Right ventricle myocardium inferior (tissue), 1 donor: ENCODE results near the gene BRSK1. TPM values are rescaled to one million over a fixed set of nuclear protein-coding genes. Genes with fewer than 3 reads are reported as not detected.

Source experiments
- ATAC-seq: fragments of 200-7000 bp; cut with Tn5 transposase; one replicate; pipeline ENCODE4 v1.9.1; 2020; ENCODE audit warnings: mild to moderate bottlenecking, moderate library complexity
- DNase-seq: peaks from one replicate; pipeline ENCODE4 v3.0.0; 2021; ENCODE audit errors: missing footprints
- intact Hi-C: fragments of 100-400 bp; cut with DNase I; formaldehyde crosslinking; loops from one replicate; pipeline ENCODE4 v1.11.0; 2022
- total RNA-seq: library from RNA; stranded (reverse); fragmentation: NEBNext Ultra II Directional; extraction: Animal tissue kit (Norgen Biotek cat#: 25700); gene quantifications from one replicate; pipeline ENCODE4 v1.2.1, GENCODE V29; 2021
- donor health status: DM: no; HTN: yes; CAD: no; lungs with severe emphysema.

The BRSK1 gene
- total RNA-seq, 1 donor from 2014 or later = 2.4 TPM

DNA sequence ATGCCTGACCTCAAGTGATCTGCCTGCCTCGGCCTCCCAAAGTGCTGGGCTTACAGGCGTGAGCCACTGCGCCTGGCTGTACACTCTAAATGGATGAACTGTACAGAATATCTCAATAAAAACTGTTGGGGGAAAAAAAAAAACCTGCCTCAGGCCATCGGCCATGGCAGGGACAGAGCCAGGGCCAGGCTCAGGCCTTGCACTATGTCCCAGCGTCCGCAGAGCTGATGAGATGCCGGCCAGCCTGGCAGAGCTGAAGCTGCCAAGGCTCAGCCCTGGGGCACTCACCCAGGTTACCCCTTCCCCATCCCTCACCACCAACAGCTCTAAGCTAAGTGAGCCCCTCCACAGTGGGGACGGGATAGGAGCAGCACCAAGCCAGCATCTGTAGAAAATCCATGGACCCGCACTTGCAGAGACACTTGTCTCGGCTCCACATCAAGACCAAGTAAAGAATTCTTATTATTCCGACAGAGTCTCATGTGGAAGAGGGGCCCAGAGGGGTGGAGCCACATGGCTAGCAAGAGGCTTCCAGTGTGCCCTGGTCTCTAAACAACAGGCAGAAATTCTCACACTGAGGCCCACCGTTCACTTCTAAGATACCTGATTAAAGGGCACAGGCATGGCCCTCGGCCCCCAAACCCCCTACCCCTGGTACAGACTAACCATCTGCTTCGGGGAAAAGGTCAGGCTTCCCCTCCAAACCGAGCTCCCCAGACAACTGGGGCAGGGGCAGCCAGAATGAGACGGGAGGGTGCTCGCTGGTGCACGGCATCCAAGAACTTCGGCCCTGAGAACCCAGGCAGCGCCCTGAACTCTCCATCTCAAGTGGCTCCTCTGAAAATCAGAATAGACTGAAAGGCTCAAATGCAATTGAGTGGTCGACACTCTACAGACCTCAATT is 30.8 kb upstream of the BRSK1 start:
- intact Hi-C loops = no loop called here
- ATAC-seq (no peak), DNase-seq (no peak)

DNA sequence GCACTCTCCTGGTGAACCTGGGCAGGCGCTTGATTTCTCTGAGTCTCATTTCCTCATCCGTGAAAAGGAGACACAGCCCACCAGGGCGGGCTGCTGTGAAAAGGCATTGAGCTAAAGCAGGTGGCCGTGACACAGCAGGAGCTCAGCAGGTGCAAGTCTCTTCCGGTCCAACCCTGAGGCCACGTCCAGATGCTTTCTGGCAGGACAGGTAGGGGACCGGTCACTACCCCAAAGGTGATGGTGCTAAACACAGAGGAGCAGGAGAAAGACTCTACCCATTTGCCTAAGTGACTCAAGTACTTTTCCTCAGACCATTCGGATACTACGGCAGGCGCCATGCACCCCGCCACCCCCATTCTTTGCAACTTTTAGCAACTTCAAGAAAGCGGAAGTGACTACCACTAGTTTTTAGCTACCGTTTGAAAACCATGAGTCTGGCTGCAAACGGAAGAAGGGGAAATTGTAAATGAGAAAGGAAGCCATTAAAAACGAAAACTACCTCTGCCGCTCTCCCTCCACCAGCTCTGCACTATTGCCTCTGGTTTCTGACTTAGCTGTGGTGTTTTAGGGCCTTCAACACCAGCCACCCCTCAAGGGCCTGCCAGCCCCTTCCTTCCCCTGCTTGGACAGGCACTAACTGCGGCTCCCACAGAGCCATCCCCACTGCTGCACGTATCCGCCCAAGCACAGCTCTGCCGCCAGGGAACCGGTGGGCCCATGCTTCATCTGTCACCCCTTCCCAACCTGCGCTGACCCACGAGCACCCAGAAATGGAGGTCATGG is 29.8 kb upstream of the BRSK1 start:
- ATAC-seq (no peak), DNase-seq (no peak)
- intact Hi-C loops = no loop called here

DNA sequence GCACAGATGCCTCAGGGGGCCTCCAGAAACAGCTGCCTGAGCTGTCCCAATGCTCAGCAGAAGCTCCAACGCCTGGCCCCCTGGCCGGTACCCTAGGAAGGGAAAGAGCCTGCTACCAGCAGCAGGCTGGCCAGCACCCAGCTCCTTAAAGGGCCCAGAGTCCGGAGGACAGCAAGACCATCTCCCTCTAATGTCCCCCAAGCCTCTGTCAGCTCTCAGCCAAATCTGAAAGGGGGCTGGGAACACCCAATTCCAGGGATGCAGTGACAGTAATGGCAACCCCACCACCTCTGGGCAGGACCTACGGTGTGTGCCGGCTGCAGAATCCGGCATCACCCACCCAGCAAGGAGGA is 29.2 kb upstream of the BRSK1 start:
- no peak for ATAC-seq
- intact Hi-C loops = no loop called here
- DNase-seq = no peak

DNA sequence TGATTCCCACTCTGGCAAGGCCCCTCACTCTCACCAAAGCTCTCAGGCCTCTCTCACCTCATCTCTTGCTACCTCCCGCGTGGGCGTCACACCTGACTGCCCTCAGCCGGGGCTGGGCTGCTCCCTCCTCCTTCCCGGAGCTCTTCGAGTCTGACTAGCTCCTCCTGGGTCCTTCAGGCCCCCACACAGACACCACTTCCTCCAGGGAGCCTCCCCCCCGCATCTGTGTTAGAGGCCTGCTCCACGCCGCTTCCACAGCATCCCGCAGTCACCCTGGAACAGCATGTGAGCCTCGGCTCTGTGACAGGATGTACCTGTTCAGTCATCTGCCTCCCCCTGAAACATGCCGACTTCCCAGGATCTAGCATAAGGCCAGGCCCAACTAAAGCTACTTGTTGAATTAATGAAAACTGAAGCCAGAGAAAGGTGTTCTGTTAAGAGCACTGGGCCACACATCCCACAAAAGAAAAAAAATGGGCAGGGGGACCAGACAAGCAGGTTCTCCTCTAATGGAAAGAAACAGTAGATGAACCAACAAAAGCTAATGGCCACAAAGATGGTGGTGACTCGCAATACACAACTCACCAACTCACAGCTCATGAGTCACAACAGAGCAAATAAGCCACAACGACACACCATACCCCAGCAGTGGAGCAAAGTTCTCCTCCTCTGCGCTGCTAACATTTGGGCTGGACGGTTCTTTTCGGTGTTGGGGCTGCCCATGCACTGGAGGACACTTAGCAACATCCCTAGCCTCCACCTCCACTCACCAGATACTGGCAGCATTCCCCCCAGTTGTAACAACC is 28.0 kb upstream of the BRSK1 start:
- DNase-seq (no peak), ATAC-seq (no peak)
- intact Hi-C loops = no loop called here

DNA sequence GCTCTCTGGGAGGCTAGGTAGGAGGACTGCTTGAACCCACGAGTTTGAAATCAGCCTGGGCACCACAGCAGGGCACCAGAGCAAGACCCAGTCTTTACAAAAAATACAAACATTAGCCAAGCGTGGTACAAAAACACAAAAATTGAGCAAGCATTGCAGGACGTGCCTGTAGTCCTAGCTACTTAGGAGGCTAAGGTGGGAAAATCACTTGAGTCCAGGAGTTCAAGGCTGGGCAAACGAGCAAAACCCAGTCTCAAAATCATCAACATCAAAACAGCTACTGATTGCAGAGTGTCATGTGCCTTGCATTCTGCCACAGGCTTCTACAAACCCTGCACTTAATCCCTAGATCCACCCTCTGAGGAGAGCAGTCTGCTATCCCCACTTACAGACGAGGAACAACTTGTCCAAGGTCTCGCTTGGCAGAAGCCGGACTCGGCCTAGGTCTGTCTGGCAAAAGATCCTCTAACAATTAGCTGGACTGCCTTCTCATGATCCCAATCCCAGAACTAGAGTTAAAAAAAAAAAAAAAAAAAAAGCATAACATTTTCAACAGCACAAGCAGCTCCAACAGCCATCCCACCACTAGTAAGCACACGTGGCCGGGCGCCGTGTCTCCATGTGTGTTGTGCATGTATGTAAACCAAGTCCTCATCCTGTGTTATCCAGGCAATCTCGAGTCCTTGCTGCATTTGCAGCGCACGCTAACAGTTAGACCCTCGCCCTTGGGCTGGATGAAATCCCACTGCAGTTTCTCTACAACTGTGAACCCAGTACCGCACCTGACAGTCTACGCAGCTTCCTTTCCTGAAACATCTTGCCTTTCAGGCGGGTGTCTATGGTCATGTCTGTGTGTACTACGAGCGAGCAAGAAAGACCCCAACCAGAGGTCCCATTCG is 27.0 kb upstream of the BRSK1 start:
- ATAC-seq (no peak), DNase-seq (no peak)
- intact Hi-C loops = no loop called here

DNA sequence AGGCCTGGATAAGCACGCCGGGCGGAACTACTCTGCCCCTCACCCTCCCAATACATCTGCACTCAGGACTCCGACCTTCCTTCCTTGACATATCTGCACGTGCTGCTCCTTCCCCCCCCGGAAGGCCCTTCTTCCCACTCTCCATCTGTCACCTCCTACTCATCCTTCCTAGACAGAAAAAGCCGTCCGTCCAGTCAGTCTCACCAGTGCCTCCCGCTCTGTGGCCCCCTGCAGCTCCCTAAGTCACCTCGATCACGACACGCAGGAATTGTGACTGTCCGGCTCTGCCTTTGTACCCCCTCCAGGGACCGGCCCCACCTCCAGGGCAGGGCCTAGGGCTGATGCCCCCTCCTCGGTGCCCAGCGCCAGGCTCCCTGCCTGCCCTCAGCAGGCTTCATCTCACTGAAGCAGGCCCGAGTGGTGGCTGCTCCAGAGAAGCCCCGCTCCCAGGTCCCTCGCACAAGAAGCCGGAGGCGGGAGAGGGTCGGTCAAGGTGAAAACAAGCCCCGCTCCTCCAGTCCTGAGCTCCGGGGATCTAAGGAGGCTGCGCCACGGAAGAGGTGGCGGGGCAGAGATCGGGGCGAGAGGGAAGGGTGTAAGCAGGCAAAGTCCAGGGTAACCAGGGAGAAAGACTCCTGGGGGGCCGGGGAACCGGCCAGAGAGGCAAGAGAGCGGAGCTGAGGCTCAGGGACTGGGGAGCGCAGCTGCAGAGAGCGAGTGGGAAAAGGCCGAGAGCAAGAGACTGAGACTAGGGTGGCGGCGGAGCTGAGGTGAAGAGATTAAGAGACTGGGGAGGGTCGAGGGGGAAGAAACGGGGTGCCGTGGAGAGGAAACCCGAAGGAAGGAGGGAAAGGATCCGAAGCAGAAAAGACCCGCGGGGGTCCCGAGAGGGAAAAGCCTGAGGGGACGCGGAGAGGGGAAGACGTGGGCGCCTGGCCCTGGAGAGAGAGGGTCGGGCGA is 26.1 kb upstream of the BRSK1 start:
- DNase-seq = no peak
- ATAC-seq = no peak
- intact Hi-C loops = no loop called here

DNA sequence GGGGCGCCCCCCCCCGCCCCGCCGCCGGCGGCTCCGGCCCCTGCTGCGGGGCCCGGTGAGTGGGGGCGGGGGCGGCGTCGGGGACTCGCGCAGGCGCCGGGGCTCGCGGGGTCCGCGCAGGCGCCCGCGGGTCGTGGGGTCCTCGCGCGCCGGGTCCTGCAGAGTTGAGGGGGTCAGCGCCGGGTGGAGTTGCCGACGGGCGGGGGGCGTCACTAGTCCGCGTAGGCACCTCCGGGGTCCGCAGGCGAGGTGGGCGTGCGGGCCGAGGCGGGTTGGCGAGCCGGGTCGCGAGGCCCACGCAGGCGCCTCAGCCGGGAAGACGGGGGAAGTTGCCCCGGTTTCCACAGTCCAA is 25.3 kb upstream of the BRSK1 start:
- ATAC-seq (peak; percentile 11), DNase-seq (no peak)
- intact Hi-C loops = no loop called here

DNA sequence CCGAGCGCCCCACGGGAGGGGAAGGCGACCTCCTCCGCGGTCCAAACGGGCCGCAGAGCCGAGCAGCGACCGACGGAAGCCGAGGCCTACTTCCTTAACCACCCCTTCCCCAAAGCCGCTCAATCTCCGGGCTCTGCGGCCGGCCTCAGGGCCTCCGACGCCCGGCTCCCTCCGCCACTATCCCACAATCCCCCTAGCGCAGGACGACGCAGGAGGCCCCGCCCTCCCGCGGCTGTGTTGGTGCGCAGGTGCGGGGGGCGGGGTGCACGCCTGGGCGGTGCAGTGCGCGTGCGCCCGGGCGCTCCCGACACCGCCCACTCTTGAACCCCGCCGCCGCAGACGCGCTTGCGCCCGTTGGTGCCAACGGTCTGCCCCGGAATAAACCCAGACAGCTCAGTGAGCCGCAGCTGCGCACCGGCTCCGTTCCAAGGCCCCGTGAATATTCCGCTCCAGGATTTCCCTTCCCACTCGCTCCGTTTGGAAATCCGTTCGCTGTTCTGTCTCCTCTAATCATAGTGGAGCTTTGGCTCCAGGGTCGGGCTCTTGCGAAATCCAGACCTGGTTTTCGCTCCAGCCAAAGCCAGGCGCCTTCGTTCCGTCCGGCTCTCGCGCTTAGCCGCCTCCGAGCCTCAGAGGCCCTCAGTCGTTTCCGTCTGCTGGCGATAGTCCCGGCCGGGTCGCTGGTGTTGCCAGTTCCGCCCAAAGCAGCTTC is 24.8 kb upstream of the BRSK1 start, which contains the start of gene PPP6R1:
TSS of gene PPP6R1 (minus strand) at position 190 of the 712 bp plus-strand sequence. CDS start 11,914 bp downstream, outside the sequence.
- intact Hi-C loops = no loop called here
- ATAC-seq (peak; percentile 96), DNase-seq (peak; percentile 97)

DNA sequence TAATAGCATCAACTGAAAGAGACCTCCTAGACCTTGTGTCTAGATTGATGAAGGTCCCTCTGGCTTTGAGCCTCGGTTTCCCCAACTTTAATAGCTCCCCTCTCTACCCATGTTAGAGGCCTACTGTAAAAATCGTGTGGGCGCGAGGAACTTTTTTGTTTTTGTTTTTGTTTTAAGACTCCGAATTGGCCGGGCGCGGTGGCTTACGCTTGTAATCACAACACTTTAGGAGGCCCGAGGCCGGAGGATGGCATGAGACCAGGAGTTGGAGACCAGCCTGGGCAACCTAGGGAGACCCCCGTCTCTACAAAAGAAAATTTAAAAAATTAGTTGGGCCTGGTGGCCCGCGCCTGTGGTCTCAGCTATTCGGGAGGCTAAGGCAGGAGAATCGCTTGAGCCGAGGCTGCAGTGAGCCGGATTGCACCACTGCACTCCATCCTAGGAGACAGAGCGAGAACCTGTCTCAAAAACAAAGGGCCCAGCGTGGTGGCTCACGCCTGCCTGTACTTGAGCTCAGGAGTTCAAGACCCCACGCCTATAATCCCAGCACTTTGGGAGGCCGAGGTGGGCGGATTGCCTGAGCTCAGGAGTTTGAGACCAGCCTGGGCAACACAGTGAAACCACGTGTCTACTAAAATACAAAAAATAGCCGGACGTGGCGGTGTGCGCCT is 24.1 kb upstream of the BRSK1 start:
- ATAC-seq (no peak), DNase-seq (no peak)
- intact Hi-C loops = loop anchor here (1.0 kb wide), 1 partner anchor 21 kb away; the partner anchor contains the start of gene HSPBP1

DNA sequence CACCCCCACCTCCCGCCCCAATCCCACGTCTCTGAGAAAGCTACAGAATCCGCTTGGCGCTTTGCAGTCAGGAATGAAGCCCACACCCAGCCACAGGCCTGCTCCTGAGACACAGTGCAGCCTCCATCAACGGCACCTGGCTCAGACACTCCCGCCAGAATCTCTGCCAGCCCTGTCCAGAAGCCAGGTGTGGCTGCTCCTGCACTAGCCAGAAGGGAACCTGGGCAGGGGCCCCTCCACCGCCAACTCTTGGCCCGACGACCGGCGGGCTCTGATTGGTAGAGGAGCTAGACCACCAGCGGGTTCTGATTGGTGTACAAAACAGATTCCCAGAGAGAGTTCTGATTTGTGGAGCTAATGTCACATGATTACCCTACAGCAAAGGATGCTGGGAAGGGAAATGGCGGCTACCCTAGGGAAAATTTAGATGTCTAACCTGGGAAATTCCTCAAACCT is 22.1 kb upstream of the BRSK1 start:
- no peak for ATAC-seq
- intact Hi-C loops = no loop called here
- peak; percentile 23 for DNase-seq

DNA sequence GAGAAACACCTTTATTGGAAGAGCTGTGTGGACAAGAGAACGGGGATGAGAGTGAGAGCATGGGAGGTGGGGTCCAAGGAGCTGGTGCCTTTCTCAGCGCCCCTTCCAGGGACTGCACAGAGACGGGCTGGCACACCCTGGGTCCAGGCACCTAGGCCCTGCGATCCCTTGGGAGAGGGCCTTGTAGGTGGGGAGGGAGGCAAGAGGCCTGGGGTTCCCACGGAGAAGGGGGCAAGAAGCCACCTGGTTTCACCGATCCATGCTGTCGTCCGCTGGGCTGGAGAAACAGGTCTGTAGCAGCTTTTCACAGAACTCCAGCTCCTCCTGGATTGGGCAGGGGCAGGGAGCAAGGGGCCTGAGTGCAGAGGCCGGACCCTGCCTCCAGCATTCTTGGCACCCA is 21.4 kb upstream of the BRSK1 start:
- intact Hi-C loops = no loop called here
- DNase-seq (peak; percentile 43), ATAC-seq (no peak)

DNA sequence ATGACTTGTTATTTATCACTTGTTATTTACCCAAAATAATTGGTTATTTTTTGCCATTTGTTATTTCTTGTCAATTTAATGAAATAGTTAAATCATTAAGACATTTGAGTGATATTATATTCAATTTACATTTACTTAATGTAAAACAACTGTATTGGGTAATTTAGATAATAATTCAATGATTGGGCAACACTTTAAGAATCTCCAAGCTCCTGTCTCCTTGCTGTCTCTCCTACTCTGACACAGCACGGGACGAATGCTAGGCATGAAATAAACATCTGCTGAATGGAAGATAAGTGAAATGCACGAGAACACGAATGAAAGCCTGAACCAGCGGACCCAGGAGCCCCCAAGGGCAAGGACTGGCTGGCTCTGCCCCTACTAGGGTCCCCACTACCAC is 19.3 kb upstream of the BRSK1 start:
- DNase-seq (peak; percentile 4), ATAC-seq (no peak)
- intact Hi-C loops = no loop called here

DNA sequence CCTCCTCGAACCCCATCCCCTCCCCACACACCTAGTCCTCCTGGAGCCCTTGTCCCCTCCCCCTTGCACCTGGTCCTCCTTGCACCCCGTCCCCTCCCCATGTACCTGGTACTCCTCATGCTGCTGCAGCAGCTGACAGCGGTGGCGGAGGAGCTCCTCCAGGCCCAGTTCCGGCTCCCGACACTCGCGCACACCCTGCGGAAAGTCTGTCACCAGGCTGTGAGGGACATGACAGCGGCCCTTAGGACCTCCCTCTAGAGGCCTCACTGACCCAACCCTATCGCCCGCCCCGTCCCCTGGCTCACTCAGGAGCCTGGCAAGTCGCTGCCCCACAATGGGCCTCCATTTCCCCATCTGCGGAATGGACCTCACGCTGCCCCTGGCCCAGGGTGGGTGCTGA is 18.6 kb upstream of the BRSK1 start:
- intact Hi-C loops = no loop called here
- peak; percentile 37 for DNase-seq
- ATAC-seq = no peak

DNA sequence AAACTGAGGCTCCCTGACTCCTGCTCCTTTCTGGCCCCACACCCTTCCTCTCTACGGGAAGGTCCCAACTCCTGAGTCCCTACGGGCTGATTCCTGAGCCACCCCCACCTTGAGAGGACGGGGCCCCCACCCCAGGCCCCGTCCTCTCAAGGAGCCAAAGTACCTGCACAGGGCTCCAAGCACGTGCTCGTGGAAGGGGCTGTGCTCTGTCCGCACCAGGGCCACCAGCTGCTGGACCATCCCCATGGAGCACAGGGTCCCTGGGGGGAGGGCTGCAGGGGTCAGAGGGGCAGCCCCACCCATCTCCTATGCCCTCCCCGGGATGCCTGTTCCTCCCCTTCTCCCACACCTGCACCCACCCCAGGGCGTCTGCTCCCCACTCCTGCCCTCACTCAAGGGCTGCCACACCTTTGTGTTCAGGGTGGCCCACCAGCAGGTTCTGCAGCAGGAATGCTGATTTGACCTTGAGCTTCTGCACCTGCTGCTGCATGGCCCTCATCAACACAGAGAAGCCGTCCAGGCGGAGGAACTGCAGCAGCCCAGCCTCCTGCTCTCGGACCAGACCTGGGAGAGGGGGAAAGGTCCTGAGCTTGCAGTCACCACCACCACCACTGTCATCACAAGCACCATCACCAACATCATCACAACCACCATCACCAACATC is 17.9 kb upstream of the BRSK1 start:
- peak; percentile 32 for DNase-seq
- no peak for ATAC-seq
- intact Hi-C loops = no loop called here

DNA sequence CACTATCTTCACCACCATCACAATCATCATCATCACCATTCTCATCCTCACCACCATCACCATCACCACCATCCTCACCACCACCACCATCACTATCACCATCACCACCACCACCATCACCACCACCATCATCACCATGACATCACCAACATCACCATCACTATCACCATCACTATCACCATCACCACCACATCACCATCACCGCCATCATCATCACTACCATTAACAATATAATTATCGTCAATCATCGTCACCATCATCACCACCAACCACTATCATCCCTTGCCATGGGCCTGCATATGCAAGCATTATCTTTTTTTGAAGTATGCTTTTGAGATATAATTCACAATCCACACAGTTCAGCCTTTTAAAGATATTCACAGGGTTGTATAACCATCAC is 17.4 kb upstream of the BRSK1 start:
- intact Hi-C loops = no loop called here
- DNase-seq (no peak), ATAC-seq (no peak)

DNA sequence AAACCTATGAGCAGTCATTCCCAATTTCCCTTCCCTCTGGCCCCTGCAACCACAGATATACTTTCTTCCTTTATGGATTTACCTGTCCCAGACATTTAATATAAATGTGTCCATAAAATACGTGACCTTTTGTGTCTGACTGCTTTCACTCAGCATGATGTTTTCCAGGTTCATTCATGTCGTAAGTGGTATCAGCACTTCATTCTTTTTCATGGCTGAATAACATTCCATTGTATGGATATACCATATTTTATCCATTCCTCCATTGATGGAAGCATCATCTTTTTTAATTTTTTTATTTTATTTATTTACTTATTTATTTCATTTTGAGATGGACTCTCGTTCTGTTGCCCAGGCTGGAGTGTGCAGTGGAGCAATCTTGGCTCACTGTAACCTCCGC is 17.0 kb upstream of the BRSK1 start:
- intact Hi-C loops = no loop called here
- no peak for ATAC-seq
- no peak for DNase-seq
